Thyroid gland (tissue), 4 donors: Measurements from ENCODE around the gene L1CAM.

ENCODE experiments used
- CTCF ChIP-seq, 6 experiments: fragments of 200-600 bp in 3 of 6; fragments of 450-650 bp in 3 of 6; sonication (generic) in 3 of 6; IDR thresholded peaks; one replicate each; pipeline ENCODE4 v1.5.1; 2016 to 2019; ENCODE audit warnings: antibody characterized with exemption in 6 of 6, mild to moderate bottlenecking in 2 of 6, inconsistent platforms in 1 of 6, moderate library complexity in 1 of 6
- POLR2A ChIP-seq, 2 donors: fragments of 450-650 bp; IDR thresholded peaks; one replicate each; pipeline ENCODE4 v1.6.1; 2017; ENCODE audit warnings: antibody characterized with exemption in 2 of 2, mild to moderate bottlenecking in 2 of 2, moderate library complexity in 1 of 2

GRCh38 chrX:153882086-153882498, 3.9 kb downstream of the L1CAM start:
- TF ChIP-seq CTCF (IDR thresholded peaks at IDR 0.05): no peak
- TF ChIP-seq POLR2A (IDR thresholded peaks at IDR 0.05): no peak
